Stimulated activated CD8-positive, alpha-beta memory T cell treated with anti-CD3 and anti-CD28 coated beads, Interleukin-7, amount 100 ng/mL, for 4 hours (primary cell): ENCODE measurements around the gene PI4K2A.

ENCODE experiments used
- DNase-seq, 2 donors: peaks; one replicate each; pipeline ENCODE4 v3.0.0-alpha.2; 2020; ENCODE audit warnings: low read depth in 2 of 2

The PI4K2A gene

DNA sequence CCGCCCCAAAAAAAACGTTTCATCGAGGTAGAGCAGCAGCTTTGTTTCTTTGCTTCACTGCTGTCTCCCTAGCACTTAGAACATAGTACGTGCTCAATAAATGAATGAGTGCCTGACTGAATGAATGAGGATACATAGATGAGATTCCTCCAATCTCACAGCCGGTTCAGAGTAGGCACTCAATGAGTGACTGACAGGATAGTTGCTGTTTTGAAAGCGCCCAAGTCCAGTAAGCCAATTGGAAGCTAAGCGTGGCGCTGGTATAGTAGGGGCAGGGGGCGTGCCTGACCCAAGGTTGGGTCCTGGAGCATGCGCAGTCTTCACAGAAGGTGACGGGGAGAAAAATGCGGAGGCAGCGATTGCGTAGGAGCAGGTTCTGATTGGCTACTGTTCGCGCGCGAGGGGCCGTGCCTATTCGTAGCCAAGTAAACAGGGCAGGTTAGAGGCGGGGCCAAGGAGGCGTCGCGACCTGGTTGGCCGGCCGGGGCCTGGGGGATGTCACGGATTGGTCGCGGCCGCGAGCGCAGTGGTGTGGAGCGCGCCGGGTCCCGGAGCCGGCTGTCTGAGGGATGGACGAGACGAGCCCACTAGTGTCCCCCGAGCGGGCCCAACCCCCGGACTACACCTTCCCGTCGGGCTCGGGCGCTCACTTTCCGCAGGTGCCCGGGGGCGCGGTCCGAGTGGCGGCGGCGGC lies at the start of gene PI4K2A:
Gene PI4K2A (plus strand): TSS at position 498 of the 694 bp plus-strand sequence. CDS start 72 bp downstream, at position 570.
- peak; percentile 98 to 99 for DNase-seq

DNA sequence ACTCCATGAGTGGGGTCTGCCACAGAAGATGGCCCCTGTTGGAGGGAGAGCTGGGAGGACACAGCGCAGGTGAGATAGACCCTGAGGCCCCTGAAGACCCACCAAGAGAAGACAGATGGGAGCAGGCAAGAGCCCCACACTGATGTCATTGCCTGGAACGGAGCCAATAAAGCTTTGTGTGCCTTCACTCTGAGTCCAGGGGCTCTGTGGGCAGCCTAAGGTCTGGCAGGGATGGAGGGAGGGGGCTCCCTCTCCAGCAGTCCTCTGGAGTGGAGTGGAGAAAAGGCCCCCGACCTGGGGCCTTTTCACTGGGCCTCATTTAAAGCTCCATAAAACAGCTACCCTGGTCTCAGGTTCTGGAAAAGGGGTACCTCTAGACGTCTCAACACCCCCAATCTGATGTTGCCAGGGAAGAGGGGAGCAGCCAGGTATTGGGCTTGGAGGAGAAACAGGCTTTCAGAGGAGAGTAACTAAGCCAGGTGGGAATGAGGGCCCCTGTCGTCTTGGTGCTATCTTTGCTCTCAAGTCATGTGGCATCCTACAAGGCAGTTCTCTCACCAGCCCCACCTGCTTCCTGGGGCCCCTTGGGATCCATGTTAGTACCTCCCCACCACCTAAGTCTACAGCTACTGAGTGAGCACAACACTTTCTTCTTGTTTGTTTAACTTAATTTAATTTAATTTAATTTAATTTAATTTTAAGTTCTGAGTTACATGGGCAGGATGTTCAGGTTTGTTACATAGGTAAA lies 49.5 kb upstream of the PI4K2A start:
- DNase-seq, result no peak

DNA sequence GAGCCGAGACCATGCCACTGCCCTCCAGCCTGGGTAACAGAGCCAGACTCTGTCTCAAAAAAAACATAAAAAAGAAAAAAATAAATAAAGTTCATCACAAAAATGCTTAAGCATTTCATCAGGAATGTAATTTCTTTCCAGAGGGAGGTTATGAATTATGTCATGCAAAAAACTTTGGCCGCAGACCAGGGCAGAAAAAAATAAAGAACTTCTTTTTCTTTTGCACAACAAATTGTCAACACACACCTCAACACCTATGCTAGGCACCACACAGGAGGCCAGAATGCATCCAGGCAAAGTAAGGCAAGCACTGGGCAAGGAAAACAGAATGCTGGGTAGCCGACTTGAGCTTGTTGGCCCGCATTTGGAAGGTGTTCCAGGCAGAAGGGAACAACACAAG lies 47.0 kb upstream of the PI4K2A start:
- no peak for DNase-seq

DNA sequence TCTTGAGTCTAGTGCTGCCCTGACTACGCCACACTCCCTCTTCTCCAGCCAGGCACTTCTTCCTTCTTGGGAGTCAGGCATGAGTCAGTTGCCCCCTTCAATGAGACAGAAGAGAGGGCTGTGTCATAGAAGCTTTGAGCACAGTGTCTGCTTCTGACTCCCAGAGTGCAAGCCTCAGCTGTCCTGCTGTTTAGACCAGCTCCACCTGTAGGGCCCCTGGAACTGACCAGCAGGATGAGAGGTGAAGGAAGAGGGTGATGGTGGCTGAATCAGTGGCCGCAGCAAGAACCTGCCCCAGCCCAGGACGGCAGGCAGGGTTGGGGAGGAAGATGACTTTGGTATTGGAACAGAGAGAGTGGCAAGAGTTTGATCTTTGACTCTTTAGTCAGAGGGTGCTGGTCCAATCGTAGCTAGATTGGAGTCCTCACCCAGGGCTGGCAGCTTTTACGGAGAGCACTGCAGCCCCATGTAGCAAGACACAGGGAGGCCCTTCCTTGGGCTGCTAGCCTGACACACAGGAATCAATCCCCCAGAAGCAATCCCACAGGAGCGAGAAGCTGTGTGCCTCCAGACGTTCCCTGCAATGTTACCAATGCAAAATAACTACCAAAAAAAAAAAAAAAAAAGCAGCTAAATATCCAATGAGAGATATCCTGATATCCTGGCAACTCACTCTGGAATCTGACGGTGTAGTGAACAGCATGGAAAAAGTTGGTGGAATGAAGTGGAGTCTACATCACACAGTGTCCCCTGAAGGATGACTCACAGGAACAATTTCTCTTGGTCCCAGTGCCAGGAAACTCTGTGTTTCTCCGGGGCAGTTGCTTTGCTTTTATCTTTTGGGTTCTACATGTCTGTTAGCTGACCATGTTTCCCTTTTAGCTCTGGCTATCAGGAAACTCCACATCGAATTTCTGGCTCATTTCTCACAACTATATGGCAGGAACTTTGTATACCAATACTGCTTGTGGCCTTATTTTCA lies 44.1 kb upstream of the PI4K2A start:
- DNase-seq, result no peak

DNA sequence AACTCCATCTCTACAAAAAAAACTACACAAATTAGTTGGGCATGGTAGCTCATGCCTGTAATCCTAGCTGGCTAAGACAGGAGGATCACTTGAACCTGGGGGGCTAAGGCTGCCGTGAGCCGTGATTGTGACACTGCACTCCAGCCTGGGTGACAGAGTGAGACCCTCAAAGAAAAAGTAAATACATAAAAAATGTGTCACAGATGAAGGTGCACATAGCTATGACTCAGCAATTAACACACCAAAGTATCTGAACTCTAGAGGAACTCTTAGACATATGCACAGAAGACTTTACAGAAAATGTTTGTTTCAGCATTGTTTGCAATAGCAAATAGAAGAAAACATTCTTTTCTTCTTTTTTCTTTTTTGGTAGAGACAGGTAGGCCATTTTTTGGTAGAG lies 42.7 kb upstream of the PI4K2A start:
- DNase-seq, result no peak

DNA sequence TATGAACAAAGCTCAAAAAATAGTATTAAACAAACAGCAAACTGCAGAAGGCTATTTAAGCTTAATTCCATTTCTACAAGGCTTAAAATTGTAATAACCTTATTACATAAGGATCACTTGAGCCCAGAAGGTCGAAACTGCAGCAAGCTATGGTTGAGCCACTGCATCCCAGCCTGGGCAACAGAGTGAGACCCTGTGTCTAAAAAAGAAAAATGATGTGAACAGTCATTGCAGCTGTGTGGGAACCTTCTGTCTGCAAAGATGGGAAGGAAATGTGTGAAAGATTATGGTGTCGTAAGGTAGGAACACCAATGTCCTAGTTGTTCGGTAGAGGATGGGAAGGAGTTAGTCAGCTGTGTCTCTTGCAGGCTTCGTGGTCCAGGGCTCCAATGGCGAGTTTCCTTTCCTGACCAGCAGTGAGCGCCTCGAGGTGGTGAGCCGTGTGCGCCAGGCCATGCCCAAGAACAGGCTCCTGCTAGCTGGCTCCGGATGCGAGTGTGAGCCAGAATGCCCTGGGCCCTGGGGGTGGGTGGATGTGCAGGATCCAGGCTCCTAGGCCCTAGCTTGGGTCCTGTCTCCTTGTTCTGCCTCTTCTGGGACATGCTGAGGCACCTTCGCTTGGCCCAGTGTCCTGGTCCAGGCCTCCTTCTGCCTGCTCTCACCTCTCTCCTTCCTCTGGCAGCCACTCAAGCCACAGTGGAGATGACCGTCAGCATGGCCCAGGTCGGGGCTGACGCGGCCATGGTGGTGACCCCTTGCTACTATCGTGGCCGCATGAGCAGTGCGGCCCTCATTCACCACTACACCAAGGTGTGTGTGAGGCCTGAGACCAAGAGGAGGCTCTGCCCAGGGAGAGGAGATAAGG lies 41.8 kb upstream of the PI4K2A start:
- DNase-seq, result no peak

DNA sequence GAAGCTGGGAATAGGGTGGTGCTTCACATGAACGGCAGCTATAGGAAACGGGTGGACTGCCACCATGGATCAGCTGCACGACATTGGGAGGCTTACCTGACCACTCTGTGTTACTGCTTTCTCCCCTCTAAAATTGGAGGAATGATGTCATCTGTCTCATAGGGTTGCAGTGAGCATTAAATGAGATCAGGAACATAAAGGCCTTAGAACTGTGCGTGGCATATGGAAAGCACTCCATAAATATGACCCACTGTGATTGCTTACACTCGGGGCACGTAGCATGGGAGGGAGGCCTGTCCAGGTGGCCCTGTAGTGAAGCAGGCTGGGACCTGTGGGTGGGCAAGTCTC lies 41.2 kb upstream of the PI4K2A start:
- DNase-seq, result no peak

DNA sequence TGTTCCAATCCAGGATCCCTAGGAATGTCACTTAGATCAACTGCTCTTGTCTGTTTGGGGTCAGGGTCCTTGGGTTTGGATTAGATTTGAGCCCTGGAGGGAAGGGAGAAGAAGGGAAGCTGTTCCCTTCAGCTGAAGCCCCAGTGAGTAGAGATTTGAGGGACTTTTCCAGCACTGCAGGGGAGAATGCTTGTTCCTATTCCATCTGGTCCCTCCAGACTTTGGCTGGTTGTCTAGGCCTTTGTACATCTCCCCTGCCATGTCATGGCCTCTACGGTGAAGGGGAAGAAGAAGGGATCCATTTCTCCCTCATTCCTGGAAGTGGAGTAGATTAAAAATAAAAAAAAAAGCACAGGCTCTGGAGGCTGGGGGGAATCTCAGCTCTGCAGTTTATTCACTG lies 39.9 kb upstream of the PI4K2A start:
- no peak for DNase-seq

DNA sequence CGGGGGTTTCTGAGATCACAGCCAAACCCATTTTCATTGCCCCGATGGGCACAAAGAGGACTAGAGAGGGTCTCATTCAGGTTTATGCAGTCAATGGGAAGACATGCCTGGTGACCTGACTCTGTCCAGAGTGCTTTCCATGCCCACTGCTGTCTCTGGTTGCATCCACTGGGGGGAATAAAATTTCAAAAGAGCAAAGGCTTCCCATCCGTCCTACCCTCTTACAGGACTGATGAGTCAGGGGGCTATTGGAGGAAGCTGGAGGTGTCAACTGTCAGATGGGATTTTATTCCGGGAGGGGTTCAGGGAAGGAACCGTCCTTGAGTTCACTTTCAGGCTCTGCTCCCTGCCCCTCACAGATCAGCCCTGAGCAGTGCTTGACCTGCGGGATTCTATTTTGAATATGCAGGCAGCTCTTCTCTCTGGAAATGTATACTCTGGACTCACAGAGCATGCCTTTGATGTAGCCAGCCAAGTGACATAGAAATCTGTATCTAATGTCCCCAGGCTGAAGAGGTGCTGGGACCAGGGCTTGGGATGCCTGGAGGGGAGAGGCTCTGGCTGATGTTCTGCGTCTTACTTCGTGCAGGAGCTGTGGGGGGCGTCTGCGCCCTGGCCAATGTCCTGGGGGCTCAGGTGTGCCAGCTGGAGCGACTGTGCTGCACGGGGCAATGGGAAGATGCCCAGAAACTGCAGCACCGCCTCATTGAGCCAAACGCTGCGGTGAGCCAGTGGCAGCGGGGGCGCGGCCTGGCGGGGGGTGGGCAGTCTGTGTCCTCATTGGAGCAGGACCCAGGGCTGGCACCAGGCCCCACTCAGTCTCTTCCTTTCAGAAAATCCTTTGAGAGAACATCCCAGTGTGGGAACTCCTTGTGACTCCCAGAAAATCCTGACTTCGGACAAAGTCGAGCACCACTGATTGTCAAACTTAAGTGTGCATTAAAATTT lies 38.9 kb upstream of the PI4K2A start:
- no peak for DNase-seq

DNA sequence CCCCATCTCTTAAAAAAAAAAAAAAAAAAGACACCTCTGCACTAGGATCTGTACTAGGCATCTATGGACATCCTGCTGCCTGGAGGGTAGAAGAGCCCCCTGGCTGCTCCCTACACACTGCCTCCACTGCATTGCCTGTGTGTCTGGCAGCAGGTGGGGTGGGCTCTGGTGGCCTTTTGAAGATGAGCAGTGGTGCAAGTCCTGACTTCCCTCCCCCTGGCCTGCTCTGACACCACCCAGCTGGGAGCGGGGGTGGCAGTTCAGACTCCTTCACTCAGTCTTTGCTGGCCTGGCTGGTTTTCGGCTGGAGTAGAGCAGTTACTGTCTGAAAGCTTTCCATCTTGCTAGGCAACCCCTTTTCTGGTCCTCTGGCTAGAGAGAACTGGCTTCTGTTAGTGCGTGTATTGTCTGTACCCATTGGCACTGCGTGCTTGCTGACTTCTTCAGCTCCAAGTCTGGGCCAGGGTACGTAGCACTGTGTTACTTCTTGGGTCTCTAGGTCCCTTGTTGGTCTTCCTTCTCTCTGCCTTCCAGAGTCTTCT lies 33.3 kb upstream of the PI4K2A start:
- no peak for DNase-seq

DNA sequence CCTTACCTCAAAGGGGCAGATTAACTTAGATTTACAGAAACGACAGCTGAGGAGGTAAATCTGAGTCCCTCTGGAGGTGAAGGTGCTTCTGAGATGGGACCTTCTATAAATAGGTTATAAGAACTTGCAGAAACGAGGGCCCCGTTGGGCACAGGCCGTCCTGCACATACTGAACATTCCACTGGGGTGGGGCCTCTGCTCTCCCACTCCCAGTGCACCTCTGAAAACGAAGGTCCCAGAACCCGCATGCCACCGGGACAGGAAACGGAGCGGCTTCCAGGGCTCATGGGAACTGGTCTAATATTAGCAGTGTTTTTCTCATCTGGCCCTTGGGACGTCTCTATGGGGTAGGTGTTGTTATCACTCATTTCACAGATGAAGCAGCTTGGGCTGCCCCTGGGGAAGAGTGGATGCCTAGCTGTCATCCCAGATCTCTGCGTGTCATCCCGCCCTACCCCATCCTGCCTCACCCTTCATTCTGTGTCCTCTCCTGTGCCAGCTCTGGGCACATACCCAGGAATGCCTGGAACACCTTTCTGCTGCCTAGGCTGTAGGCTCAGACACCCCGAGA lies 31.4 kb upstream of the PI4K2A start:
- no peak for DNase-seq

DNA sequence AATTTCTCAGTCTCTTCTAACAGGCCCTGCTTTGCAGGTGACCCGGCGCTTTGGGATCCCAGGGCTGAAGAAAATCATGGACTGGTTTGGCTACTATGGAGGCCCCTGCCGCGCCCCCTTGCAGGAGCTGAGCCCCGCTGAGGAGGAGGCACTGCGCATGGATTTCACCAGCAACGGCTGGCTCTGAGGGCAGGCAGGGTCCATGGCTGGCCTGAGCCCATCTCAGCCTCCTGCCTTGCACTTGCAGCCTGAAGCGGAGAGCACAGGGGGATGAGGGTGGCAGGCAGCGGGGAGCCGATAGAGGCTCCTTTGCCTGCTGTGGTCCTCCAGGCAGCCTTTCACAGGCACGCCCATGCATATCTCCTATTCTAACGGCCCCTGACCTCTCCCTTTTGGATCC lies 29.0 kb upstream of the PI4K2A start:
- DNase-seq, result no peak

DNA sequence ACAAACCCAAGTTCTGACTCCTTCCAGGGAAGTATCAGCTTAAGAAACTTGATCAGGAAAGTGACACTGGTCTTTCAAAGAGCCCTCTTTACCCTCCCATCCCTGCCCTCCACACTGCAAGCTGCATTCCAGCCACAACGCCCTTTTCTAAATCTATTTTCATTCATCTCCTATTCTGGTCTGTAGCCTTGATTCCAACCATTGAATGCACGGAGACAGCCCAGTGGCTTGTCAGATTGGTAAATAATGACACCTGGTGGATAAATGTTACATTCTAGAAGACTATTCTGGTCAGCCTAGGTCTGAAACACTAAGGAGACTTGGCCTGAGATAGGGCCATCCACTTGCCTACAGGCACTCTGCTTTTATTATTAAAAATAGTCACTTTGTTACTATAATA lies 28.1 kb upstream of the PI4K2A start:
- DNase-seq, result no peak

DNA sequence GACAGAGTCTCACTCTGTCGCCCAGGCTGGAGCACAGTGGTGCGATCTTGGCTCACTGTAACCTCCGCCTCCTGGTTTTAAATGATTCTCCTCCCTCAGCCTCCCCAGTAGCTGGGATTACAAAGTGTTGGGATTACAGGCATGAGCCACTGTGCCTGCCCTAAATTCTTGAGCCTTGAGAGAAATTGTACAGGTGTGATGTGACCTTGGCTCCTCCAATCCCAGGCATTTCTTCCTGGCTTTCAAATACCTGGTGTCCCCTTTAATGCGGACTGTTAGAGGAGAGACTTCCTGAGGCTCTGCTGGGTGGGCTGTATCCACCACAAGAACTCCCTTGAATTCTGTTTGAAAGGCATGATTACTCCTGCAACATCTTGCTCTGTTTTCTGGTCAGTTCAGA lies 22.2 kb upstream of the PI4K2A start:
- no peak for DNase-seq

DNA sequence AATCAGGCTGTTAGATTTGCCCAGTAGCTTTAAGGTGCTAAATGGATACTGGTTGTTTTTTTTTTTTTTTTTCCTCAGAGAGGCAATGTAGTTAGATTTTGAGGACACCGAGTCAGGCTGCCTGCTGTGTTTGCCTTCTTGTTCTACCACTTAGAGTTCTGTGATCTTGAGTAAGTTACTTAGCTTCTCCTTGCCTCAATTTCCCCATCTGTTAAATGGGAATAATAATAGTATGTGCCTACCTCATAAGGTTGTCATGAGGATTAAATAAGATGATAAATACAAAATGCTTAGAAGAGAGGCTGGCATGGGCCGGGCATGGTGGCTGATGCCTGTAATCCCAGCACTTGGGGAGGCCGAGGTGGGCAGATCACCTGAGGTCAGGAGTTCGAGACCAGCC lies 21.7 kb upstream of the PI4K2A start:
- DNase-seq, result no peak

DNA sequence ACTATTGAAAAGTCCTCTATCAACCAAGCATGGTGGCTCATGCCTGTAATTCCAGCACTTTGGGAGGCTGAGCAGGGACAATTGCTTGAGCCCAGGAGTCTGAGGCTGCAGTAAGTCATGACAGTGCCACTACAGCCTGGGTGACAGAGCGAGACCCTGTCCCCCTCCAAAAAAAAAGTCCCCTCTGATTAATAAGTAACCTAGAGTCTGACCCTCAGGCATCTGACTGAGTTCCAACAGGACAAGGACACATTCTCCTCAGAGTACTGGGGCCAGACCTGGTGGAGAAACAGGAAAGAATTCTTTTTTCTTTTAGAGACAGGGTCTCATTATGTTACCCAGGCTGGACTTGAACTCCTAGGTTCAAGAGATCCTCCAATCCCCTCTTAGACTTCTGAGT lies 17.2 kb upstream of the PI4K2A start:
- no peak for DNase-seq

DNA sequence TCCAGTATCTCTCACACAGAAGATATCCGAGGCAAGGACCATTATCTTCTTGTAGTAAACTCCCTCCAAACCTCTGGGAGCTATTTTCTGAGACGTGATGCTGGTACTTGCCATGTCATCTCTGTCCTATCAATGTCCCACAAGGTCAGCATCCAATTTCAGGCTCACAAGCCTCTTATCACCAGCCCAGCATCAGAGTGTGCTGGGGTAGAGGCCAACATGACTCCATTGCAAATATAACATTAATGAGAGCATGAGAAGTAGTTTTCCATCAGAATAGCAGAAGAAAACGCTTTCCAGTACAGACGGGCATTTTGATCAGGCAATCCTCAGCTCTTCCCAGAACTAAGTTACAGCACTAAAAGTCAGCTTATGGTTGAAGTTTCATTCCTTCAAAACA lies 12.7 kb upstream of the PI4K2A start:
- no peak for DNase-seq

DNA sequence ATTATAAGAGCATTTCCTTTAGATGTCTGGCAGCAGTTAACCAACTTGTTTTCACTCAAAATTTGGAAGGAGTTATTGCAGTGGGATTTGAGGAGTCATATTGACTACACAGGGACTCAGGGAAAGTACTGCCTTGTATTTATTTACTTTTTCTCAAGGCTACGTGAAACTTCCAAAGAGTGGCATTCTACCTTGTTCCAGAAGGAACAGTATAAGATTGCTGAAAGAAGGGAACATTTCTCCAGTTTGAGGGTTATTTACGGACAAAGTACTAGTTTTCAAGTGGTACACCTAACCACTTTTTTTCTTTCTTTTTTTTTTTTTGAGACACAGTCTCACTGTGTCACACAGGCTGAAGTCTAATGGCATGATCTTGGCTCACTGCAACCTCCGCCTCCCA lies 12.2 kb upstream of the PI4K2A start:
- no peak for DNase-seq

DNA sequence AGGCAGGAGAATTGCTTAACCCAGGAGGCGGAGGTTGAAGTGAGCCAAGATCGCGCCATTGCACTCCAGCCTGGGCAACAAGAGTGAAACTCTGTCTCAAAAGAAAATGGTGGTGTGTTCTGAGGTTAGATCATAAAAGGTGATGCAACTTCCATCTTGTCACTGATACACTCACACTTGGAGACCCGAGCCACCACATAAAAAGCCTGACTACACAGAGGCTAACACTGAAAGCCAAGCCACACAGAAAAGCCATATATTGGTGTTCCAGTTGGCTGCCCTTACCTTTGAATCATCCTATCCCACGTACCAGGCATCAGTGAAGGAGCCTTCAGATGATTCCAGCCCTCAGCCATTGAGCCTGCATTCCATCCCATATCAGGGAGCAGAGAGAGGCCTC lies 11.2 kb upstream of the PI4K2A start:
- DNase-seq, result no peak

DNA sequence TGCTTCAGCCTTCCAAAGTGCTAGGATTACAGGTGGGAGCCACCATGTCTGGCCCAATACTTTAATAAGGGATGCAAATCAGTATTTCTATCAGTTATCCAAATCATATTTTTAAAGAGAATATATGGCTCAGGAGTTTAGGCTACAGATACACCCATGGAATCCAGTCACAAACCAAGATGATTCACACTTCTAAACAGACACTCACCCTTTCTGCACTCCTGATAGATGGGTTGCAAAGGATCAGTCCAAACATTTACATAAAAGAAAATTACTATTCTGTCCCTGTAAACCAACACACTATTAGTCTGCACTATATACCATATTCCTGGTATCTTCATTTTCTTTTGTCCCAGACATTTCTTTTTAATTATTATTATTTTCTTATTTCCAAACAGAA lies 9.4 kb upstream of the PI4K2A start:
- no peak for DNase-seq
